ENCODE measurements around the gene SH3BP1. TPM values are rescaled to one million over a fixed set of nuclear protein-coding genes. Genes with fewer than 3 reads are reported as not detected.
A peak's percentile ranks its signal among the peaks of the same experiment; 100 is the strongest.

SH3BP1 gene
- total and polyA plus RNA-seq, 2 of the 4 experiments (the other 2 are of a cell fraction), result 8.8 to 33.3 TPM

DNA sequence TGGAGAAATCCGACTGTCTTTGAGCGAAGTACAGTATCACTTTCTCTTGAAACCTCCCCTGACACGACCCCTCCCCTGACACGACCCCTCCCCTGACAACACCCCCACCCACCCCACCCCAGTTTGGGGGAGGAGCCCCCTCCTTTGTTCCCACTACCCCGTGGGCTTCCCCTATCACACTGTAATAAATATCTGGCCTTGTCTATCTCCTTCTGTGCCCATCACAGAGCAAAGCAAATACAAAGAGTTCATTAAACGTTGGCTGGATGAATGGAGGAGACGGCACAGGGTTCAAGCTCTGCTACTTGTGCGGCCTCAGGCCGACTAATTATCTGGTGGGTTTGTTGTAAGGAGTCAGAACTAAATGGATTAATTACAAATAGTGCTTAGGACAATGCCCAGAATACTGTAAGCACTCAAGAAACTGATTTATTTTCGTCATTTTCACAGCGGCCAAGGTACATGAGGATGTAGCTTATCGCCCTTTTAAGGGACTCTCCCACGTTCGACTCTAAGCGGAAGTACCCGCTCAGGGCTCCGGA, 31.5 kb upstream of the SH3BP1 start:
- Histone ChIP-seq H2AFZ (replicated peaks; ENCODE audit: low read length, poor library complexity) (peak overlapping the region; percentile 99), H3K9me3 (ENCODE audit: control insufficient read depth, insufficient read depth, low read length) (no peaks in the 10 kb centered on the region), H3K4me2 (ENCODE audit: low read depth, low read length) (peak overlapping the region; percentile 74), H3K56ac (ENCODE audit: extremely low read depth, insufficient read depth, low read length) (peak overlapping the region; percentile 82), H3K36me3 (ENCODE audit: control insufficient read depth, insufficient read depth, low read length) (no peaks in the 10 kb centered on the region), H2BK120ac (ENCODE audit: low read depth, low read length) (peak overlapping the region; percentile 95; the same call in 1 of the 2 replicates), H3K9me1 (ENCODE audit: insufficient read depth, low read length) (peaks cover 3% of the 10 kb centered on the region), H4K8ac (ENCODE audit: low read depth in 2 of 2, low read length in 2 of 2) (peak overlapping the region; percentile 75 to 97), H3K27me3 (ENCODE audit: control insufficient read depth, insufficient read depth, low read length) (peaks cover 7% of the 10 kb centered on the region), H3K18ac (ENCODE audit: low read depth, low read length) (peak overlapping the region; percentile 40), H3K79me1 (ENCODE audit: low read depth in 1 of 2, low read length in 2 of 2) (peaks cover 22 to 38% of the 10 kb centered on the region in 2 experiments), H3K27ac (ENCODE audit: insufficient read depth, low read length) (peak overlapping the region; percentile 96), H3K9ac (ENCODE audit: low read depth, low read length) (peak overlapping the region; percentile 77), H3K23ac (ENCODE audit: low read depth, low read length) (peak overlapping the region; percentile 68; the same call in 1 of the 2 replicates), H2BK15ac (ENCODE audit: low read depth, low read length) (0 out of 3 replicates have a peak overlapping the region, but pooled peaks have one; percentile 20), H2AK5ac (ENCODE audit: low read depth, low read length) (peak overlapping the region; percentile 79), H2AK9ac (replicated peaks; ENCODE audit: low read depth, low read length, poor library complexity) (peak overlapping the region; percentile 99), H3K14ac (replicated peaks; ENCODE audit: low read depth, low read length) (peak overlapping the region; percentile 80), H2BK5ac (ENCODE audit: low read depth, low read length, poor library complexity, severe bottlenecking) (peak overlapping the region; percentile 92), H3K4ac (ENCODE audit: low read depth, low read length) (peak overlapping the region; percentile 95), H4K20me1 (ENCODE audit: insufficient read depth, low read length) (0 out of 2 replicates have a peak, but pooled peaks cover 3% of the 10 kb centered on the region), H3K4me1 (ENCODE audit: control insufficient read depth, insufficient read depth, low read length) (peaks cover 9% of the 10 kb centered on the region), H4K91ac (ENCODE audit: insufficient read depth, low read depth, low read length) (peak overlapping the region; percentile 59), H3K4me3 (ENCODE audit: insufficient read depth, low read depth, low read length) (peak overlapping the region; percentile 56), H2BK20ac (ENCODE audit: low read depth, low read length) (peak overlapping the region; percentile 7; the same call in 1 of the 2 replicates), H4K5ac (ENCODE audit: low read depth, low read length) (peak overlapping the region; percentile 57)
- in situ Hi-C loops (cut with MboI; ENCODE audit: low sequenced_read_pairs), result no loop called here
- ChIA-PET POLR2A (ENCODE audit: unreplicated experiment) (interaction anchor here (0.7 to 1.0 kb wide), 4 partner anchors 26 to 69 kb away, joined by 3 to 6 read pairs (median 3); no protein-coding TSS in a partner anchor), CTCF (interaction anchor here (0.6 to 2.6 kb wide), 3 partner anchors 16 to 62 kb away, joined by 3 to 18 read pairs (median 6); no protein-coding TSS in a partner anchor)
- DNase-seq (no peak), ATAC-seq (ENCODE audit: low read depth) (no peak; the same call in 1 of the 2 replicates)
- no TSS peak for BruUV-seq (replicated peaks)
- dilution Hi-C loops (cut with HindIII; ENCODE audit: low sequenced_read_pairs, unreplicated experiment), result no loop called here
- WGBS, 2 experiments (ENCODE audit: extremely low coverage in 2 of 2, insufficient read length in 1 of 2), result 0% methylated on average over 7 of the region's 17 CpGs; no CpG with 5 or more reads in 1 of the 2 experiments
- TF ChIP-seq RCOR1 (IDR thresholded peaks at IDR 0.05; ENCODE audit: insufficient replicate concordance, low read length) (no peak), FOS (IDR thresholded peaks at IDR 0.05; ENCODE audit: low read depth, low read length) (no peak), CEBPB (IDR thresholded peaks at IDR 0.05; ENCODE audit: low read depth, low read length) (no peak), POLR2A (IDR thresholded peaks at IDR 0.05; ENCODE audit: low read depth, low read length) (no peak), SMC3 (IDR thresholded peaks at IDR 0.05; ENCODE audit: low read depth, low read length) (no peak), RAD21 (IDR thresholded peaks at IDR 0.05; ENCODE audit: low read length) (no peak), USF2 (IDR thresholded peaks at IDR 0.05; ENCODE audit: low read depth, low read length) (no peak), CHD1 (IDR thresholded peaks at IDR 0.05; ENCODE audit: low read depth, low read length) (no peak), BHLHE40 (IDR thresholded peaks at IDR 0.05; ENCODE audit: low read depth, low read length) (no peak)
- TF ChIP-seq, protein P1, sequence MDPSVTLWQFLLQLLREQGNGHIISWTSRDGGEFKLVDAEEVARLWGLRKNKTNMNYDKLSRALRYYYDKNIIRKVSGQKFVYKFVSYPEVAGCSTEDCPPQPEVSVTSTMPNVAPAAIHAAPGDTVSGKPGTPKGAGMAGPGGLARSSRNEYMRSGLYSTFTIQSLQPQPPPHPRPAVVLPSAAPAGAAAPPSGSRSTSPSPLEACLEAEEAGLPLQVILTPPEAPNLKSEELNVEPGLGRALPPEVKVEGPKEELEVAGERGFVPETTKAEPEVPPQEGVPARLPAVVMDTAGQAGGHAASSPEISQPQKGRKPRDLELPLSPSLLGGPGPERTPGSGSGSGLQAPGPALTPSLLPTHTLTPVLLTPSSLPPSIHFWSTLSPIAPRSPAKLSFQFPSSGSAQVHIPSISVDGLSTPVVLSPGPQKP (IDR thresholded peaks at IDR 0.05; ENCODE audit: borderline replicate concordance, low read depth, low read length), result no peak
- intact Hi-C loops (cut with micrococcal nuclease), result loop anchor here (5.0 kb wide), 1 partner anchor 61 kb away; no protein-coding TSS in a partner anchor

All from IMR-90 (cell line).